Epithelial cell of proximal tubule (primary cell): ENCODE results near the gene MRPS35. TPM values are rescaled to one million over a fixed set of nuclear protein-coding genes. Genes with fewer than 3 reads are reported as not detected.

ENCODE experiments used
- DNase-seq: peaks from one replicate; pipeline ENCODE4 v3.0.0-alpha.2; 2011; ENCODE audit warnings: low read depth
- H3K4me3 ChIP-seq: 2 replicates; pipeline ENCODE4 v1.5.1; 2011; ENCODE audit warnings: low read depth, mild to moderate bottlenecking, low read length
- total RNA-seq: library from RNA; depleted of rRNA; stranded (reverse); fragments of >200 nt; gene quantifications from 2 replicates; pipeline ENCODE4 v1.2.3, GENCODE V29; 2015
- TF ChIP-seq, protein P1 (sequence below): conservative IDR thresholded peaks from 2 replicates; pipeline ENCODE4 v1.5.1; 2012; ENCODE audit warnings: low read depth, mild to moderate bottlenecking, low read length

Gene MRPS35
- total RNA-seq, 1 donor from 2014 or later, result 64.8 TPM

DNA sequence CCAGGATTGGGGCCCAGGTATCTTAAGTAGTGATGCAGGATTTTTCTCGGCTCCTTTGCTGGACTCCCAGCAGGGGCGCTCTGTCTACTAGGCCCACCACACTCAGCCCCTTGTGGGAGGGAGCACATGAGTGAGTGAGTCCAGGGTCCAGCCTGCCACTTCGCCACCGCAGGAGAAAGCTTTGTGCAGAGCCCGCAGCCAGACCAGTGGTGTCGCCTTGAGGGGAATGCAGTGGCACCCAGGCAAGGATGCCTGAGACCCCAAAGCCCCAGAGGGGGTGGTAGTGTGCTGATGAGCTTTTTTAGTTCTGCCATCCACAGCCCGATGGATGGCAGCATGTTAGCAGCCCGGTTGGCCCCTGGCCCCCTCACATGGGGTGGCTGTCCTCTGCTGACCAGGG, 5.4 kb upstream of the MRPS35 start:
- TF ChIP-seq, protein P1, sequence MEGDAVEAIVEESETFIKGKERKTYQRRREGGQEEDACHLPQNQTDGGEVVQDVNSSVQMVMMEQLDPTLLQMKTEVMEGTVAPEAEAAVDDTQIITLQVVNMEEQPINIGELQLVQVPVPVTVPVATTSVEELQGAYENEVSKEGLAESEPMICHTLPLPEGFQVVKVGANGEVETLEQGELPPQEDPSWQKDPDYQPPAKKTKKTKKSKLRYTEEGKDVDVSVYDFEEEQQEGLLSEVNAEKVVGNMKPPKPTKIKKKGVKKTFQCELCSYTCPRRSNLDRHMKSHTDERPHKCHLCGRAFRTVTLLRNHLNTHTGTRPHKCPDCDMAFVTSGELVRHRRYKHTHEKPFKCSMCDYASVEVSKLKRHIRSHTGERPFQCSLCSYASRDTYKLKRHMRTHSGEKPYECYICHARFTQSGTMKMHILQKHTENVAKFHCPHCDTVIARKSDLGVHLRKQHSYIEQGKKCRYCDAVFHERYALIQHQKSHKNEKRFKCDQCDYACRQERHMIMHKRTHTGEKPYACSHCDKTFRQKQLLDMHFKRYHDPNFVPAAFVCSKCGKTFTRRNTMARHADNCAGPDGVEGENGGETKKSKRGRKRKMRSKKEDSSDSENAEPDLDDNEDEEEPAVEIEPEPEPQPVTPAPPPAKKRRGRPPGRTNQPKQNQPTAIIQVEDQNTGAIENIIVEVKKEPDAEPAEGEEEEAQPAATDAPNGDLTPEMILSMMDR, result peak; percentile 34

DNA sequence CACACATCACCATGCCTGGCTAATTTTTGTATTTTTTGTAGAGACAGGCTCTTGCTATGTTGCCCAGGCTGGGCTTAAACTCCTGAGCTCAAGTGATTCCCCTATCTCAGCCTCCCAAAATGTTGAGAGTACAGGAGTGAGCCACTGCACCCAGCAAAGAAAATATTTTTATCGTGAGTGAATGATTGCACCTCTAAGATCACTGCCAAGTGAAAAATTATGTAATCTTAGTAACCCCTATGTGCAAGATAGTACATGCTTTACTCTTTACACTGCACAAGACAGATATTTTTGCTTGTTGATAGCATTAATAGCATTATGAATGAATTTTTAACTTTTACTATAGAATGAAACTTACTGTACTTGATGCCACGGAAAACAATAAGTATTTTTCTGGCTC, 3.4 kb upstream of the MRPS35 start:
- TF ChIP-seq, protein P1, result no peak
- no peak for DNase-seq

More for the DNA sequence above, 5.4 kb upstream of the MRPS35 start:
- no peak for DNase-seq
- no peak overlapping the region for H3K4me3 ChIP-seq

DNA sequence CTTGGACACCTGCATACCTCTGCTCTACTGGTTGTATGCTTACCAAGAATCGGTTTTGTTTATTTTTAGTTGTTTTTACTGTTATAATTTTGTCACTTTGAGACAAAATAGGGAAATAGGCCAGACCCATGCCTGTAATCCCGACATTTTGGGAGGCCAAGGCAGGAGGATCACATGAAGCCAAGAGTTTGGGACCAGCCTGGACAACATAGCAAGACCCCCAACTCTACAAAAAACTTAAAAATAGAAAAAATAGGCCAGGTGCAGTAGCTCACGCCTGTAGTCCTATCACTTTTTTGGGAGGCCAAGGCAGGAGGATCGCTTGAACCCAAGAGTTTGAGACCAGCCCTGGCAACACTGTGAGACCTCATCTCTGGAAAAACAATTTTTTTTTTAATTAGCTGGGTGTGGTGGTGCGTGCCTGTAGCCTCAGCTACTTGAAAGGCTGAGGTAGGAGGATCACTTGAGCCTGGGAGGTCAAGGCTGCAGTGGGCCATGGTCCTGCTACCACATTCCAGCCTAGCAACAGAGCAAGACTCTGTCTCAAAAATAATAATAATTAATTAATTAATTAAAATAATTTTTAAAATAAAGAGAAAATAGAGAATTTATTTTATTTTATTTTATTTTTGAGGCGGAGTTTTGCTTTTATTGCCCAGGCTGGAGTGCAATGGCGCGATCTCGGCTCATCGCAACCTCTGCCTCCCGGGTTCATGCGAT, 1.3 kb upstream of the MRPS35 start:
- H3K4me3 ChIP-seq, result peak overlapping the region; percentile 93
- TF ChIP-seq, protein P1, result no peak
- no peak for DNase-seq

More for the DNA sequence above, 3.4 kb upstream of the MRPS35 start:
- no peak overlapping the region for H3K4me3 ChIP-seq

DNA sequence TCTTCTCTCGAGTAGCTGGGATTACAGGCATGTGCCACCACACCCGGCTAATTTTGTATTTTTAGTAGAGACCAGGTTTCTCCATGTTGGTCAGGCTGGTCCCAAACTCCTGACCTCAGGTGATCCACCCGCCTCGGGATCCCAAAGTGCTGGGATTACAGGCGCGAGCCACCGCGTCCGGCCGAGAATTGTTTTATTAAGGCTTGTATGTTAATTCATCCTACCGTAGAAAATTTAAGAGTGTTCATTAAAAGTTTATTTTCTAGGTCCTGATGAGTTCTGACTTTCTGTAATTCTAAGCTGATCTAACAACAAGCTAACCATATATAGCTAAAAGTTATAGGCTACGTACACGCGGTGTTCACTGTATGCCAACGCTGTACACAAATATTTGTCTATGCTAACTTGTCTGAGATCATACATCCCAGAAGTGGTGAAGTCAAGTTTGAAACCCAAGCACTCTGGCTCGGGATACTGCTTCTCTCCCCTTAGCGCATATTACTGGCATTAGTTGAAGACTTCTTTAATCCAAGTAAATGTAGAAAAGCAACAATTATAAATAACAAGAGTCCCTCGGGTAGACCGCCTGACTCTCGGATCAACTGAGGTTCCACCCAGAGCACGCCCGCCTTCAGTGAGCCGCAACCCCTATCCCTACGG, 570 bp upstream of the MRPS35 start:
- peak overlapping the region; percentile 93 for H3K4me3 ChIP-seq
- TF ChIP-seq, protein P1, result no peak
- peak; percentile 27 for DNase-seq

DNA sequence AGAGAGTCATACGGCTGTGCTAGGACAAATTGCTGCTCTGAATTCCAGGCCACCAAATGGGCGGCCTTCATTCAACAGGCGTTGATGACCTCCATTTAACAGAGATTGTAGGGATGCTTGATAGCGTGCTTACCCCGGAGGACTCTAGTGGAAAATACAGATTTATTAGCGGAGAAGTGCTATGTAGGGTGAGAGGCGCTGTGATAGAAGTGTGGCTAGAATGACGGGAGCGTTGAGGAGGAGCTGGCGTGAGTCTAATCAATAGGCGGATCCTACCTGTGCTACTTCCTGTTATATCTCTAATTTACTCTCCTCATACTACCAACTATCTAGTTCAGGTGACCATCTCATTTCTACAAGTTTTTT, 668 bp downstream of the MRPS35 start:
- TF ChIP-seq, protein P1, result no peak
- no peak for DNase-seq
- H3K4me3 ChIP-seq, result peak overlapping the region; percentile 93

DNA sequence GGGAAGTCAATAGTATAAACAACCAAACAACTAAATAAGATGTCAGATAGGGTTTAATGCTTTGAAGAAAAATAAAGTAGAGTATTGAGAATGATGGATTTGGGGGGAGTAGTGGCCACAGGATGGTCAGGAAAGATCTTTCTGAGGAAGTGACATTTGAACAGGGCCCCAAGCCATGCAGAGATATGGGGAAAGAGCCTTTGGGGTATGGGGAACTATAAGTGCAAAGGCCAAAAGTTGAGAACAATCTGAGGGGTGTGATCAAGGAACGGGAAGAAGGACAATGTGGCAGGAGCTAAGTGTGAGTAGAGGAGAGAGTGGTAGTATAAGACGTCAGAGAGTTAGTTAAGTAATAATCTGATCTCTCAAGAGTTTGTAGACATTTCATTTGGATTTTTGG, 1.3 kb downstream of the MRPS35 start:
- DNase-seq, result no peak
- TF ChIP-seq, protein P1, result no peak
- H3K4me3 ChIP-seq, result peak overlapping the region; percentile 93
